OCI-LY3 (cell line): Measurements from ENCODE around the gene GOLGA2.

Source experiments
- EZH2phosphoT487 ChIP-seq: fragments of 200-600 bp; shearing (Covaris generic); IDR thresholded peaks from 2 replicates; pipeline ENCODE4 v1.6.1; 2018; ENCODE audit warnings: antibody characterized with exemption, mixed run types, low read depth
- TF ChIP-seq, protein P1 (sequence below): fragments of 200-600, 300-600 bp; sonication (generic); IDR thresholded peaks from 2 replicates; pipeline ENCODE4 v1.5.1; 2014; ENCODE audit warnings: antibody characterized with exemption, low read length, low read depth

DNA sequence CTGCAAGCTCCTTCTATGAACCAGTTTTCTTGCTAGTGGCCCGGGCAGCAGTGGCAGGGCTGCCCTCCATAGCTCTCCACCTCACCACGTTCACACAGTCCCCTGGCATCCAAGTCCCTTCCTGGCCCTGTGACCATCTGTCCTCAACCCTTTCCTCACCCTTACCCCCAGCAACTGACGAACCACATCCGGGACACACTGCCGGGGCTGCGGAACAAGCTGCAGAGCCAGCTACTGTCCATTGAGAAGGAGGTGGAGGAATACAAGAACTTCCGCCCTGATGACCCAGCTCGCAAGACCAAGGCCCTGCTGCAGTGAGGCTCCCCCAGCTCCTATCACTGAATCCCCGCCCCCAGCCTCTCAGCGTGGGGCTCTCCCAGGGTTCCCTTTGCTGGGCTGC lies 53.8 kb downstream of the GOLGA2 start:
- TF ChIP-seq, protein P1, sequence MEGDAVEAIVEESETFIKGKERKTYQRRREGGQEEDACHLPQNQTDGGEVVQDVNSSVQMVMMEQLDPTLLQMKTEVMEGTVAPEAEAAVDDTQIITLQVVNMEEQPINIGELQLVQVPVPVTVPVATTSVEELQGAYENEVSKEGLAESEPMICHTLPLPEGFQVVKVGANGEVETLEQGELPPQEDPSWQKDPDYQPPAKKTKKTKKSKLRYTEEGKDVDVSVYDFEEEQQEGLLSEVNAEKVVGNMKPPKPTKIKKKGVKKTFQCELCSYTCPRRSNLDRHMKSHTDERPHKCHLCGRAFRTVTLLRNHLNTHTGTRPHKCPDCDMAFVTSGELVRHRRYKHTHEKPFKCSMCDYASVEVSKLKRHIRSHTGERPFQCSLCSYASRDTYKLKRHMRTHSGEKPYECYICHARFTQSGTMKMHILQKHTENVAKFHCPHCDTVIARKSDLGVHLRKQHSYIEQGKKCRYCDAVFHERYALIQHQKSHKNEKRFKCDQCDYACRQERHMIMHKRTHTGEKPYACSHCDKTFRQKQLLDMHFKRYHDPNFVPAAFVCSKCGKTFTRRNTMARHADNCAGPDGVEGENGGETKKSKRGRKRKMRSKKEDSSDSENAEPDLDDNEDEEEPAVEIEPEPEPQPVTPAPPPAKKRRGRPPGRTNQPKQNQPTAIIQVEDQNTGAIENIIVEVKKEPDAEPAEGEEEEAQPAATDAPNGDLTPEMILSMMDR, result no peak
- no peak for TF ChIP-seq EZH2phosphoT487
